NT2/D1 (cell line): ENCODE measurements around the gene DNAAF5.

Experiments
- DNase-seq: peaks from one replicate; pipeline ENCODE4 v3.0.0-alpha.2; 2011; ENCODE audit warnings: low read depth, low spot score
- H3K27me3 ChIP-seq: 2 replicates; pipeline ENCODE4 v1.6.0; 2011; ENCODE audit warnings: mild to moderate bottlenecking; ENCODE audit not compliant: insufficient read length, insufficient read depth
- H3K36me3 ChIP-seq: 2 replicates; pipeline ENCODE4 v1.6.1; 2011; ENCODE audit warnings: mild to moderate bottlenecking, low read length, mixed read lengths; ENCODE audit not compliant: insufficient read depth, insufficient read length
- H3K4me1 ChIP-seq: 2 replicates; pipeline ENCODE4 v1.5.1; 2011; ENCODE audit not compliant: insufficient read depth, insufficient read length
- H3K4me3 ChIP-seq: 2 replicates; pipeline ENCODE4 v1.5.1; 2011; ENCODE audit warnings: low read depth; ENCODE audit not compliant: insufficient read length
- H3K9ac ChIP-seq: 2 replicates; pipeline ENCODE4 v1.6.0; 2011; ENCODE audit warnings: low read depth; ENCODE audit not compliant: insufficient read length
- H3K9me3 ChIP-seq: 2 replicates; pipeline ENCODE4 v1.5.1; 2011; ENCODE audit warnings: mild to moderate bottlenecking, low read length; ENCODE audit not compliant: insufficient read depth
- SUZ12 ChIP-seq: IDR thresholded peaks from 2 replicates; pipeline ENCODE4 v1.6.1; 2011; ENCODE audit not compliant: insufficient read length, insufficient read depth; ENCODE audit errors: extremely low read depth
- YY1 ChIP-seq: IDR thresholded peaks from 2 replicates; pipeline ENCODE4 v1.6.1; 2011; ENCODE audit not compliant: insufficient read length, insufficient read depth
- ZNF274 ChIP-seq: IDR thresholded peaks from 2 replicates; pipeline ENCODE4 v1.6.1; 2011; ENCODE audit warnings: mild to moderate bottlenecking, low read depth, low read length

DNAAF5 gene

GRCh38 chr7:716636-717035 lies 9.9 kb upstream of the DNAAF5 start:
- Histone ChIP-seq H3K27me3 (no peaks in the 10 kb centered on the region), H3K9ac (no peak overlapping the region), H3K36me3 (peaks cover 15% of the 10 kb centered on the region), H3K9me3 (peaks cover 2% of the 10 kb centered on the region; the same call in 1 of the 2 replicates), H3K4me3 (no peak overlapping the region), H3K4me1 (no peaks in the 10 kb centered on the region)
- no peak for TF ChIP-seq SUZ12
- TF ChIP-seq YY1, result no peak
- TF ChIP-seq ZNF274, result no peak
- DNase-seq, result no peak

DNA sequence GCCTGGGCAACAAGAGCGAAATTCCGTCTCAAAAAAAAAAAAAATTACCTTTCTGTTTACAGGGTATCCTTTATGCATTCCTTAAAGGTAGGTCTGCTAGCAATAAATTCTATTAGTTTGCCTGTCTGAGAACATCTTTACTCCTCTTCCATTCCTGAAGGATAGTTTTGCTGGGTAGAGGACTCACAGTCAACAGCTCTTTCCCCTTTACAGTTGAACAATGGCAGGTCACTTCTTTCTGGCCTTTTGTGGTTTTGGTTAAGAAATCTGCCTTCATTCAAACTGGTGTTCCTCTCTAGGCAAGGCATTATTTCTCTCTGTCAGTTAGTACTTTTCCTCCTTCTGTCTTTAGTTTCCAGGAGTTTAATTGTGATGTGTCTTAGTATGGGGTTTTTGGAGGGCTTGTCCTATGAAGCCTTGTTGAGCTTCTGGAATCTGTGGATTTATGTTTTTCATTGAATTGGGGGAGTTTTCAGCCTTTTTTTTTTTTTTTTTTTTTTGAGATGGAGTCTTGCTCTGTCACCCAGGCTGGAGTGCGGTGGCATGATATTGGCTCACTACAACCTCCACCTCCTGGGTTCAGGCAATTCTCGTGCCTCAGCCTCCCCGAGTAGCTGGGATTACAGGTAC lies 4.8 kb upstream of the DNAAF5 start:
- peaks cover 2% of the 10 kb centered on the region for H3K4me1 ChIP-seq
- no peak overlapping the region for H3K9ac ChIP-seq
- H3K9me3 ChIP-seq, result peaks cover 44% of the 10 kb centered on the region; the same call in 1 of the 2 replicates
- no peak overlapping the region for H3K4me3 ChIP-seq
- H3K36me3 ChIP-seq, result peaks cover 35% of the 10 kb centered on the region
- no peaks in the 10 kb centered on the region for H3K27me3 ChIP-seq
- no peak for DNase-seq
- TF ChIP-seq YY1, result no peak
- no peak for TF ChIP-seq ZNF274
- no peak for TF ChIP-seq SUZ12

- Histone ChIP-seq H3K27me3 (no peaks in the 10 kb centered on the region), H3K9me3 (peaks cover 44% of the 10 kb centered on the region; the same call in 1 of the 2 replicates), H3K4me3 (no peak overlapping the region), H3K9ac (no peak overlapping the region), H3K36me3 (peaks cover 38% of the 10 kb centered on the region), H3K4me1 (peaks cover 3% of the 10 kb centered on the region)
- DNase-seq, result no peak
- TF ChIP-seq ZNF274 (no peak), SUZ12 (no peak), YY1 (no peak)
Measured at GRCh38 chr7:723541-723940, 3.0 kb upstream of the DNAAF5 start.

DNA sequence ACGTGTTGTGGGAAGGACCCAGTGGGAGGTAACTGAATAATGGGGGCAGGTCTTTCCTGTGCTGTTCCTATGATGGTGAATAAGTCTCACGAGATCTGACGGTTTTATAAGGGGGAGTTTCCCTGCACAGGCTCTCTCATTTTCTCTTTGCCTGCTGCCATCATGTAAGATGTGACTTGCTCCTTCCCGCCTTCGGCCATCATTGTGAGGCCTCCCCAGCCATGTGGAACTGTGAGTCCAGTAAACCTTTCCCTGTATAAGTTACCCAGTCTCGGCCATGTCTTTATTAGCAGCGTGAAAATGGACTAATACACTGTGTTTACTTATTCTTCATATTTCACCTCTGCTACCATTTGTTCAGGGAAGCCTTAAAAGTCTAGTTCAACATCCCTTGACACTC lies 2.2 kb upstream of the DNAAF5 start:
- H3K4me3 ChIP-seq, result no peak overlapping the region
- TF ChIP-seq ZNF274 (no peak), YY1 (no peak), SUZ12 (no peak)
- no peaks in the 10 kb centered on the region for H3K27me3 ChIP-seq
- no peak overlapping the region for H3K9ac ChIP-seq
- no peak for DNase-seq
- peaks cover 44% of the 10 kb centered on the region for H3K36me3 ChIP-seq
- H3K4me1 ChIP-seq, result peaks cover 5% of the 10 kb centered on the region
- peaks cover 44% of the 10 kb centered on the region; the same call in 1 of the 2 replicates for H3K9me3 ChIP-seq

GRCh38 chr7:725223-726005 lies 1.1 kb upstream of the DNAAF5 start:
- peaks cover 5% of the 10 kb centered on the region for H3K4me1 ChIP-seq
- peak overlapping the region; percentile 96 for H3K9ac ChIP-seq
- H3K9me3 ChIP-seq, result peaks cover 44% of the 10 kb centered on the region; the same call in 1 of the 2 replicates
- TF ChIP-seq ZNF274 (no peak), YY1 (no peak), SUZ12 (no peak)
- no peak for DNase-seq
- H3K27me3 ChIP-seq, result no peaks in the 10 kb centered on the region
- H3K4me3 ChIP-seq, result peak overlapping the region; percentile 92
- peaks cover 52% of the 10 kb centered on the region for H3K36me3 ChIP-seq

- peaks cover 63% of the 10 kb centered on the region for H3K36me3 ChIP-seq
- H3K9ac ChIP-seq, result peak overlapping the region; percentile 96
- peak overlapping the region; percentile 92 for H3K4me3 ChIP-seq
- DNase-seq, result no peak
- TF ChIP-seq YY1, result no peak
- TF ChIP-seq SUZ12, result no peak
- no peak for TF ChIP-seq ZNF274
- H3K9me3 ChIP-seq, result peaks cover 41% of the 10 kb centered on the region; the same call in 1 of the 2 replicates
- H3K27me3 ChIP-seq, result no peaks in the 10 kb centered on the region
- peaks cover 5% of the 10 kb centered on the region for H3K4me1 ChIP-seq
Measured at GRCh38 chr7:726854-727103, 280 bp downstream of the DNAAF5 start.

DNA sequence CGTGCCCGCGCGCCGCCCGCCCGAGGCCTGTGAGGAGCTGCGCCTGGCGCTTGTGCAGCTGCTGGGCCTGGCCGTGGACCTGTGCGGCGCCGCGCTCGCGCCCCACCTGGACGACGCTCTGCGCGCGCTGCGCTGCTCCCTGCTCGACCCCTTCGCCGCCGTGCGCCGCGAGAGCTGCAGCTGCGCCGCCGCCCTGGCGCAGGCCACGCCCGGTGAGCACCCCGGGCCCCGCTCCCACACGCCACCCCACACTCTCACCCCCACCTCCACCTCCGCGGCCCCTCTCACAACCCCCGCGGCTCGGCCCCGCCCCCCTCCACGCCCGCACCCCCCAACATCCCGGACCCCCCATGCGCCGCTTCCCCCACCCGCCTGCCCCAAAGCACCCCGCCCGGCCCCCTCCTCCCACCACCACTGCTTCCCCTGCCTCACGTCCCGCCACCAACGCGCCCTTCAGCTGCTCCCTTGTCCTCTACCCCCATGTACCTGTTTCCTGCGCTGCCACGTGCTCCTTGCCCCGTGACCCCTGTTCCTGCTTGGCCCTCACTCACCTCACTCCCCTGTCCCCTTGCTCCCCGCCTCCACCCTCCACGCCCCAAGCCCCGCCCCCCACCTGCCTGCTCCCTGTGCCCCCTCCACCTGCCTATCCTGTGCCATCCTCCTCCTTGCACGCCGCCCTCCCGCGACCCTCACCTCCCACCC lies 756 bp downstream of the DNAAF5 start, which contains the start of gene PRKAR1B:
TSS of gene PRKAR1B (minus strand) at position 178 of the 702 bp plus-strand sequence. CDS start 15,776 bp downstream, outside the sequence.
- DNase-seq, result no peak

More for the DNA sequence above, 756 bp downstream of the DNAAF5 start, which contains the start of gene PRKAR1B:
- Histone ChIP-seq H3K9me3 (peaks cover 38% of the 10 kb centered on the region; the same call in 1 of the 2 replicates), H3K4me3 (peak within 1 kb of the TSS; percentile 92), H3K4me1 (peaks cover 5% of the 10 kb centered on the region), H3K36me3 (peaks cover 67% of the 10 kb centered on the region), H3K9ac (peak within 1 kb of the TSS; percentile 96), H3K27me3 (no peaks in the 10 kb centered on the region)
- TF ChIP-seq SUZ12, result no peak
- TF ChIP-seq YY1, result no peak
- TF ChIP-seq ZNF274, result no peak
